ENCODE measurements around the gene IKBKE. TPM values are rescaled to one million over a fixed set of nuclear protein-coding genes. Genes with fewer than 3 reads are reported as not detected.

IKBKE gene
- total RNA-seq, 1 donor = 23.7 TPM

- no peak for TF ChIP-seq CTCF (IDR thresholded peaks at IDR 0.05; ENCODE audit: insufficient read depth, low read depth, low read length)
- no peak overlapping the region for H3K4me3 ChIP-seq (ENCODE audit: low read depth, low read length)
- DNase-seq (ENCODE audit: low read depth) = no peak
These were observed 54.6 kb downstream of the IKBKE start for GRCh38 chr1:206524739-206525364.

GRCh38 chr1:206526064-206526911 lies 56.0 kb downstream of the IKBKE start:
- DNase-seq (ENCODE audit: low read depth) = no peak
- H3K4me3 ChIP-seq (ENCODE audit: low read depth, low read length) = no peak overlapping the region
- TF ChIP-seq CTCF (IDR thresholded peaks at IDR 0.05; ENCODE audit: insufficient read depth, low read depth, low read length) = no peak

GRCh38 chr1:206529425-206529824 lies 59.1 kb downstream of the IKBKE start:
- H3K4me3 ChIP-seq (ENCODE audit: low read depth, low read length) = no peak overlapping the region
- TF ChIP-seq CTCF (IDR thresholded peaks at IDR 0.05; ENCODE audit: insufficient read depth, low read depth, low read length) = no peak
- no peak for DNase-seq (ENCODE audit: low read depth)

GRCh38 chr1:206532368-206532767 lies 62.1 kb downstream of the IKBKE start:
- no peak for DNase-seq (ENCODE audit: low read depth)
- TF ChIP-seq CTCF (IDR thresholded peaks at IDR 0.05; ENCODE audit: insufficient read depth, low read depth, low read length) = no peak
- no peak overlapping the region for H3K4me3 ChIP-seq (ENCODE audit: low read depth, low read length)

- TF ChIP-seq CTCF (IDR thresholded peaks at IDR 0.05; ENCODE audit: insufficient read depth, low read depth, low read length) = no peak
- H3K4me3 ChIP-seq (ENCODE audit: low read depth, low read length) = no peak overlapping the region
- DNase-seq (ENCODE audit: low read depth) = no peak
These were observed 64.3 kb downstream of the IKBKE start for GRCh38 chr1:206534552-206534951.

- H3K4me3 ChIP-seq (ENCODE audit: low read depth, low read length) = no peak overlapping the region
- no peak for TF ChIP-seq CTCF (IDR thresholded peaks at IDR 0.05; ENCODE audit: insufficient read depth, low read depth, low read length)
- no peak for DNase-seq (ENCODE audit: low read depth)
These were observed 65.5 kb downstream of the IKBKE start for GRCh38 chr1:206535853-206536188.

Data from fibroblast of villous mesenchyme (primary cell).